GM18909 (cell line): ENCODE data around the gene TMEM179.

Experiments used
- ATAC-seq: cut with Tn5 transposase; IDR thresholded peaks from one replicate; pipeline ENCODE4 v1.9.1; 2021; ENCODE audit warnings: mild to moderate bottlenecking; ENCODE audit not compliant: unreplicated experiment, poor library complexity

TMEM179 gene

DNA sequence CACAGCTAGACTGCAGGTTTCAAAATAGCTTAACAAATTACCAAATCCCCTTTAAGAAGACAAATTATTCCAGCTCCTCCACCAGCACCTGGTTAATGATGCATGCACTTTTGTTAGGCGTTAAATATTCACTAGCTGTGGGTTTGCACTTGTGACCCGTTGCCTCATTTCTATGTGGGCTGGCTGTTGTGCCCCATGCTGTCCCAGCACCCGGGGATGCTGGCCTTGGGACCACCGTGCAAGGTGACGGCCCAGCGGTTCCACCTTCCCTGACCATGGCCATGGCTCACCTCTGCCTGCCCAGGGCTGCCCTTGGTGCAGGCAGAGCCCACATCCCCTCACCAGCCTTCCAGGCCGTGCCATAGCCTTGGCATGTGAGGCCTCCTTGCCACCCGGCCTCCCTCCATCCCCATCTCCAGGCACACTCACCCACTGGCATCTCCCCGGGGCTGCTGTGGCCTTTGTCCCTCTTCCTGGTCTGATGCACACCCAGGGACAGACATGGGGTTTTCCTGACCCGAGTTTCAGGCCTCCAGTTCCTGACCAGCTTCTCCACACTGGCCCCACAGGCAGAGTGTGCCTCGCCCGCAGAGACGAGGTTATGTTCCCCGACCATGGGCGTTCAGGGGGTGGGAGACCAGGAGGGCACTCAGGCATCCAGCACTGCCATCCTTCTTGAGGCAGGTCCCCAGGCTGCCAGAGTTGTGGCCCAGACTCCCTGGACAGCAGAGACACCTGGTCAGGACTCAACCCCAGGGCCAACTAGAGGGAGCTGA, 45.4 kb downstream of the TMEM179 start:
- no peak for ATAC-seq

DNA sequence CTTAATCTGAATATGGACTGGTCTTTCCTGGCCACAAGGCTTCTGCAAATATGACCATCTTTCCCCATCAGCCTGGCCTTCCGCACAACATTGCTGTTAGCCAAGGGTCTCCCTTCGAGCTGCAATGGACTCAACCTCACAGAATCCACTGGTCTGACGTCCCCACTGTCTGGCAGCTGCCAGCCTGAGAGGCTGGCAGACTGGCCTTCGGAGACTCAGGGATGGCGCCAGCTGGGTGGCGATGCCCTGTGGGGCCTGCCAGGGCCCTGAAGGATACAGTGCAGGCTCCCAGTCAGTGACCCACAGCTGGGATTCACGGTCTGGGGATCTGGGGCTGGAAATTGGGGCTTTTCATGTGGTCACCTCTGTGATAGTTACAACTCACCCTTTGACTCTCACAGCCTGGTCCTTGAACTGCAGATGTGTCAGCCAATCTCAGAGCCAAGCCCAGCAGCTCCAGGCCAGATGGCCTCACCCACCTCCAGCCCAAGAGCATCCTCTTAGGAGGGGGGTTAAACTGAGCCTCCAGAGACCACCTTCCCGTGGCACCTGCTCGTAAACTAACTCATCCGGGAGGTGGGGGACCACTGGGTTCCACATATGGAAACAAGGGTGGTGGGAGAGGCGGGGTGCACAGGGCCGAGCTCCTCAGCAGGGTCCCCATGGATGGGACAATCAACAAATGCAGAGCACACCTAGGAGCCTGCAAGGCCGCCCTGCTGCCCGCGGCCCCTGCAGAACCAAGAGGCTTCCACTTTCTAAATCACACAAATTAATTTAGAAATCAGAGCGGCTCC, 46.1 kb downstream of the TMEM179 start:
- no peak for ATAC-seq

DNA sequence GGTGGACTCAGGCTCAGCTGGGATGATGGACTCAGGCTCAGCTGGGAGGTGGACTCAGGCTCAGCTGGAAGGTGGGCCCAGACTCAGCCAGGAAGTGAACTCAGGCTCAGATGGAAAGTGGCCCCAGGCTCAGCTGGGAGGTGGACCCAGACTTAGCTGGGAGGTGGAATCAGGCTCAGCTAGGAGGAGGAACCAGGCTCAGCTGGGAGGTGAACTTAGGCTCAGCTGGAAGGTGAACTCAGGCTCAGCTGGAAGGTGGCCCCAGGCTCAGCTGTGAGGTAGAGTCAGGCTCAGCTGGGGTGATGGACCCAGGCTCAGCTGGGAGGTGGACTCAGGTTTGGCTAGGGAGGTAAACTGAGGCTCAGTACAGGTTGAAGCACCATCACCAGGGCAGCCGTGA, 46.8 kb downstream of the TMEM179 start:
- no peak for ATAC-seq

DNA sequence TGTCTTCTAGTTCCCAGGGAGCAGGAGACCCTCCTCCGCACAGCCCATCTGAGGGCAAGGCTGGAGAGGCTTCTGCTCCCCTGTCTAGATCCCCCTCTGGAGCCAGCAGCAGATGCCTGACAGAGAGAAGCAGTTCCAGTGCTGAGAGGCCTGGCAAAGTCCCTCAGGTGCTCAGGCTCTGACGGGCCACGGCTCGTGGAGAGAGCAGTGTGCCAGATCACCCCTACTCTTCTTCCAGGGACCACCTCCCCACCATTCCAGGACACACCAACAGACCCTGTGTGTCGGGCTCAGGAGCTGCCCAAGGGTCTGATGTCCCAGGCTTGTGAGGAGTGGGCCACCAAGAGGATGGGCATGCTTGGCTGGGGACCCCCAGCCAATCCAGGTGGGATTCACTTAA, 47.5 kb downstream of the TMEM179 start:
- ATAC-seq, result no peak

DNA sequence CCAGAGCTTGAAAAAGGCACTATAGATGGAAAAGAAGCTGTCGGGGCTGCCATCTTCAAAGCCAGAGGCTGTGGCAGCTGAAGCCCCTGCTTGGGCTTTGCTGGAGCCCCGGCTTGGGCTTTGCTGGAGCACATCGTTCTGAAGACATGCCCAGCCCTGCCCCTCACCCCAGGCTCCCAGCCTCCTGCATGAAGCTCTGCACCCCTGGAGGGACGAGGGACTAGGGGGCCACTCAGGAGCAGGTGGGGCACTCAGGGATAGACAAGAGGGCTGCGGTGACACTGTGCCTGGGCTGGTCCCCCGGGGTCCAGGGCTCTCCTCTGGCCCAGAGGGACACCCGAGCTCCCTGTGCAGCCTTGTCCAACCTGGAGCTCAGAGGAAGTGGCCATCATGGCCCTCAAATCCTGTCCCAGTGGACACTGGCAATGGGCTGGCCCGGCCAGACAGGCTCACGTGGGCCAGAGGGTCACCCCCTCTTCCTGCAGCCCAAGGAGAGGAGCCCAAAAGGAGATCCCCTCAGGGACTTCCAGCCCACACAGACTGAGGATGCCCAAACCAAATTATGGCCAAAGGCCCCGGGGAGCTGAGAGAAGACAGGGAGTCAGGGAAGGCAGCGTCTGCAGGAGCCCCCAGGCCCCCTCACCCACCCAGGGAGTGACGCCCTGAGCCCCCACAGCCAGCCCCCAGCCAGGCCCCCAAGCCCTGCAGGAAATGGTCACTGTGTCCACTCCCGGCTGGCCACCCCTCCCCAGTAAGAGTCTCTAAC, 48.1 kb downstream of the TMEM179 start:
- no peak for ATAC-seq

DNA sequence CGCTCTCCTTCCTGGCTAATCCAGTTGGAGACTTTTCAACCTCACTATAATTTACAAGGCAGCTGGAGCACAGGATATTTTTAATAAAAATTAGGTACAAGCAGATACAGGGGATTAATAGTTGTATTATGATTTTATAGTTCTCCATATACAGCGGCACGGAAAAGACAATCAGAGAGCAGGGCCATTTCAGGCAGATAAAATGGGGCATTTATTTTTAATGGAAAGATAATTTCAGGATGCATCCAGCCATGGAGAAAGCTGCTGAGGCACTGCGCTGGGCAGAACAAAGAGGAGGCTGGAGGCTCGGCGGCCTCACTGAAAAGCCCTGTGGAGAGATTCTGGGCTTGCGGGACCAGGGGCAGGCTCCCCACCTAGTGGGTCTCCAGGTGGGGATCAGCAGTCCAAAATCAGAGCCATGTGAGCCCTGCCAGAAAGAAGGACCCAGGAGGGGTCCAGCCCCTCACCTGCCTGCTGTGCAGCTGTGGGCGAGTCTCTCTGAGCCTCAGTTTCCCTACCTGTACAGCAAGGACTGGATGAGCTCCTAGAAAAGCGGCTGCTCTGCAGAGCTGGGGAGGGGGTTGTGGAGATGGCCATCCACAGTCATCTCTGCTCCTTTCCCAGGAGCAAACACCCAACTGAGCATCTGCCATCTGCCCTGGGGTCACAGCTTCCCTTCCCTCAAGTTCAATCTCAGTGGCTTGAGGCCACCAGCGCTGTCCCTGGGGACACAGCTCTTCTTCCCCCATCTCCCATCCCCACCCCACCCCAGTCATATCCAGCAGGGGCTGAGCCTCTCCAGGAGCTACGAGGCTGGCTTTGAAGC, 48.9 kb downstream of the TMEM179 start:
- no peak for ATAC-seq

DNA sequence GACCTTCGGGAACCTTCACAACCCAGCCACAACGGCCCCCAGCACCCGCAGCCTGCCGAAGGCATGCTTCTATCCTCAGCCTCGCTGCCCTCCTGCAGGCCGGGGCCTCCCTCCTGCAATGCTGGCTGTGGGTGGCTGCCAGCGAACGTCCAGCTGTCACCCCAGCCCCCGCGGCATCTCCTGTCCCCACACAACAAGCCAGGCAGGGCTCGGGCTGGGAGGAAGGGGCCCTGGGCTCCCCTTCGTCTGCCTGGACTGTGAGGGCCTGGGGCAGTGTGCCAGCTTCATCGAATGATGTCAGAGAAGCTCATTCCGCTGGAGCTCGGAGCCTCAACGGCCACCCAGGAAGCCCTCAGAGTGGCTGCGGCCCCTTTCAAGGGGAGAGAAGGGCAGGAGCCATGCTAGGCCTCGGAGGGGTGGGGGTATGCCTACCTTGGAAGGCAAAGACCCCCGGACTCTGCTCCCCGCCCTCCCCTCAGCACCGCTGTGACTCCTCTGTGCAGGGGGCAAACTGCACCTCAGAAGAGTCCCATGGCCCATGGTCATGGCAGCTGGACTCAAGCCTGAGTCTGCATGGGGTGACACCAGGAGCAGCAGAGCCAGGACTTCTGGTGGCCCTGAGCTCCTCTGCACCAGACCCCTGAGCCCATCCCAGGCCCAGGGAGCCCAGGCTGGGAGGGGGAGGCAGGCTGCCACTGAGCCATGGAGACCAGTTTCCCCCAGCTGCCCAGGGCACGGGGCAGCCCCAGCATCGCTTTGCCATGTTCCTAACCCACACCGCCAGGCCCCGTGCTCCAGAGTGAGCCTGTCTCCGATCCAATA, 49.8 kb downstream of the TMEM179 start:
- no peak for ATAC-seq

DNA sequence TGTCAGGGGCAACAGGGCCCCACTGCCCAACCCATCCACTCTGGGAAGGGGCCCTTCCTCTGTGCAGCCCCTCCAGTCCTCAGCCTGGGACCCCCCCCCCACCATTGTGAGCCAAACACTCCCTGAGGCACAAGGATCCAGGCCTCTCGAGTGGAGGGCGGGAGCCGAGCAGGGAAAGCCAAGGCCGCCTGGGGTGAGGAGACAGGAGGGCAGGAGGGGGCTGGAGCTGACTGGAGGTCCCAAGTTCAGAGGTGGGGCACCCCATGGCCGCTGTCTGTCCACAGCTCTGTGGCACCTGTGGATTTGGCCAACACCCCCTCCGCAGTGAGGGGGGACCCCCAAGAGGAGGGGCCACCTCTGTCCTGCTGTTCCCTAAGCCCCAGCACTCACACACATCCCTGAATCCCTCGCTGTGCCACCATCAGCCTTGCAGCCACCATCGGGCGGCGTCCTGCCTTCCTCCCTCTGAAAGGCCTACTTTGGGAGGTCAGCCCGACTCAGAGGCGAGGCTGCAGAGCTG, 50.4 kb downstream of the TMEM179 start:
- no peak for ATAC-seq

DNA sequence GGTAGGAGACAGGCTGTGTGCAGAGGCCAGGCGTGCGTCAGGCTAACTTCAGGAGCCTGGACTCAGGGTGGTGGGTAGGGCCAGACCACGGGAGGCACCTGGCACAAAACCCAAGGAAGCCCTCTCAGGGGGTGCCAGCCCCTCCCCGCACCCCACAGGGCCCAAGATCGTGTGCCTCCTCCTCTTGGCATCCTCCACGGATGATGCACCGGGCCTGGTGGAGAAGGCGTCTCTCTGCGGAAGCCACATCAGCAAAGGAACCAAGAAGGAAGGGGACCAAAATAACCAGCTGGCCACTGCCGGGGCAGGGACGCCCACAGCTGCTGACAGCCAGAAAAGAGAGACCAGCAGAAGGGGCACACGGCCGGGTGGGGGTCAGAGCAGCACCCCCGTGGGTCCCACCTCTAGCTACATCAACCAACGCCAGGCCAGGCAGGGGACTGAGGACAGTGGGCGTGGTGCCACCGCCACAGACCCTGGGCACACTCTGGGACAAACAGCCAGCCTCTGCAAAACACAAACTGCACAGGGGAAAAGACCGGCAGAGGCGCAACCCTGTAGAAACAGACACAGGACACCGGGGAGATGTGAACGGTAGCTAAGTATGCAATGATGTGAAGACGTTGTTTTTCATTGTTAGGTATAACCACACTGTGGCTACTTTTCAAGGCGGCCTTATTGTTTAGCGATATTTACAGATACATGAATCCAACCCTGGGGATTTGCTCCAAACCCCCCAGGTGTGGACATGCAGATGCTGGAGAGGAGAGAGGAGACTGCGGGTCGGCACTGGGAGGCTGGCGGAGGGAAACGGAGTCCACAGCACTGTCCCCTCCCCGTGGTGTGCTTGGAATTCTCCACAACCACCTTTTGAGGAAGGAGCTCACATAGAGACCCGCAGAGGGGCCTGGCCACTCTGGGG, 51.1 kb downstream of the TMEM179 start:
- ATAC-seq, result no peak

DNA sequence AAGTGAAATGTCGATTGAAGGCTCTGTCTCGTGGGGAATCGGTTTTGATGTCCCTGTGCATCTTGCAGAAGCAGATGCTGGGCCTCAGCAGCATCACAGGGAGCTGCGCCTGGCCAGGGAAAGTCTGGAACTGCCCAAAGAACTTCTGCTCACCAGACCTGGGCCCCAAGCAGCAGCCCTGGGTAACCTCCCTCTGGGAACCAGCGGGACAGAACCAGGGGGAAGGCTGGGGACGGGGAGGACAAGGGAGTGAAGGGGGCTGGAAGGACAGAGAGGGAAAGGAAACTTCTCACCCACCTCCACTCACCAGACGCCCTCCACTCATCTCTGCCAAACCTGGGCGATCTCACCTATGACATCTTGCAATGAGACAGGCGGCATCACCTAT, 51.8 kb downstream of the TMEM179 start:
- no peak for ATAC-seq

DNA sequence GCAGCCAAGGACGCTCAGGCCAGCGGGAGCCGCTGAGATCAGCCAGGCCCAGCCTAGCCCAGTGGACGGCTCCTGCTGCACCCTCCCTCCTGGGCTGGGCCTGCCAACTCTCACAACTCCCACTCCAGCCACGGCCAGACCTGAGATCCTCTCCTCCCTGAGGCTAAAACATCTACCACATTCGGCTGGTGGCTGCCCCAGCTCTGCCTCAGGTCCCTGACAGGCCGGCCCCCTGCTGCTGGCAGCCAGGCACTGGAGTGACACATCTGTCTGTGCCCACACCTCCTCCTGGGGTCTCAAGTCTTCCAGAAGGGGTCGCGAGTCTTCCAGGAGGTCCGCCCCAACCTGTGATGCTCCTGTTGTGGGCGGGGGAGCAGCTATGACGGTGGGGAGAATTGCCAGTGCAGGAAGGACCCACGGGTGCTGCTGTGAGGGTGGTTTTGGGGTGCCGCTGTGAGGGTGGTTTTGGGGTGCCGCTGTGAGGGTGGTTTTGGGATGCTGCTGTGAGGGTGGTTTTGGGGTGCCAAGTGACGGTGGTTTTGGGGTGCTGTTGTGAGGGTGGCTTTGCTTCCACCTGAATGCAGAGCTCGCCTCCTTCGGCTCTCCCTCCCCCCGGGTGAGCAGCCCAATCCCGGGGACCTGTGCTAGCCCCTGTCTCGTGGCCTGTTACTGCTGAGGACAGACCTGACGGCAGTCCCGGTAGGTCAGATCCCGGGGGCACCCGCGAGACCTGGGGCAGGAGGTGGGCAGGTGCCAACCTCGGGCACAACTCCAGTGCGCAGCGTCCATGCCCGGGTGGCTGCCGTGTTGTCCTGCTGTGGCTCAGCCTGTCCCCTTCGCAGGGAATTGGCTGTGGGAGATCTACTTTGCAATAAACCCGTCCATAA, 52.5 kb downstream of the TMEM179 start:
- no peak for ATAC-seq

DNA sequence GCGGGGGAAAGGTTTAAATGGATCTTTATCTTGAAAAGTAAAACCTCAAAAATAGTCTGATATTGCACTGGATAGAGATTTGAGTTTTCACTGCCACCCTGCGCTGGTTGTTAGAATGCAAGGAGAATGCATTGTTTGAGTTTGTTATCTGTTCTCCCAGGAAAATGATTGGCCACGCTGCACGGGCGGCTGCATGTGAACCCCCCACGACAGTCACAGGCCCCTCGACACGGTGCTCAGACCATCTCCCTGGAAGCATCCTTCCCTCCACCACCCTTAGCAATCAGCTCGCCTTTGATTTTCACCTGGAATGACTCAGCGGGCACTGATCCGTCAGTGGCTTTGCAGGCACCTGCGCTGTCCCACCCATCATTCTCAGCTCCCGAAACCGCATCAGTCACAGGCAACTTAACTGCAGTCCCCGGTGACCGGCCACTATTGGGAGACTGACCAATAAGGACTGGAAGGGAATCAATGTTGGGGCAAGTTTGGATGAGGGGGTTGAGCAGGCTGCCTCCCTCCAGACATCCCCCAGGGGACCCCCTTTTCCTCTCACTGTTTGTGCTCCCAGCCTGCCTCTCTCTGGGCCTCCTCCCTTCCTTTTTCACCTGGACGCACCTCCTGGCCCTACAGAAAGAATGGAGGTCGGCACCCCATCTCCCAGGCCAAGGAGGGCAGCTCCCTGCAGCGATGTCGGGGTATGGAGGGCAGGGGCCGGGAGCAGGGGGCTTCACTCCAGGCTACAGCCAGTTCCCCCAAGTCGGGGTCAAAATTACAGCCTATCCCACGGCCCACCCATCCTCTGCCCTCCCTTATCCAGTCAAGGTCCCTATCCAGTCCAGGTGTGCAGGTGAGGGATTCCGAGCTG, 53.5 kb downstream of the TMEM179 start:
- ATAC-seq, result no peak

DNA sequence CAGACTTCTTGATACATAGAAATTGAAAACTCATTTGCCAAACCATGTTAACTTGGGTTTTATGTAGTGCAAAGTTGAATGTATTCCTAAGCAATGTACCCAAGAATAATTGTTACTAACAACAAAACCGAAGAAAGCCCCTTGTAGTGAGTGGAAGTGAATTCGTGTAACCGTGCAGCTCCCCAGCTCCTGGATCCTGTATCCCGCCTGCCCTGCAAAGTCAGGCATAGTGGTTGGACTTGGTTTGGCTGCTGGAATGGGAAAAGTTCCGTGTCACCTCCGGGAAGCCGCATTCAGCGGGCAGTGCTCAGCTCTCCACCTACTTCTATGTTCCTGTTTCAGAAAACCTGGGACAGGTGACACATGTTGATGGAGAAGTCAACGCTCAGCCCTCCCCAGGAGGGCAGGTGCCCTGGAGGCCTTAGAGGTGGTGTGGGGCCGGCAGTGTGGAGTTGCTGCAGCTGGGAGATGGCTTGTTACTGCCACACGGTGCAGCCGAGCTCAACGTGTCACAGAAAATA, 54.2 kb downstream of the TMEM179 start:
- no peak for ATAC-seq

DNA sequence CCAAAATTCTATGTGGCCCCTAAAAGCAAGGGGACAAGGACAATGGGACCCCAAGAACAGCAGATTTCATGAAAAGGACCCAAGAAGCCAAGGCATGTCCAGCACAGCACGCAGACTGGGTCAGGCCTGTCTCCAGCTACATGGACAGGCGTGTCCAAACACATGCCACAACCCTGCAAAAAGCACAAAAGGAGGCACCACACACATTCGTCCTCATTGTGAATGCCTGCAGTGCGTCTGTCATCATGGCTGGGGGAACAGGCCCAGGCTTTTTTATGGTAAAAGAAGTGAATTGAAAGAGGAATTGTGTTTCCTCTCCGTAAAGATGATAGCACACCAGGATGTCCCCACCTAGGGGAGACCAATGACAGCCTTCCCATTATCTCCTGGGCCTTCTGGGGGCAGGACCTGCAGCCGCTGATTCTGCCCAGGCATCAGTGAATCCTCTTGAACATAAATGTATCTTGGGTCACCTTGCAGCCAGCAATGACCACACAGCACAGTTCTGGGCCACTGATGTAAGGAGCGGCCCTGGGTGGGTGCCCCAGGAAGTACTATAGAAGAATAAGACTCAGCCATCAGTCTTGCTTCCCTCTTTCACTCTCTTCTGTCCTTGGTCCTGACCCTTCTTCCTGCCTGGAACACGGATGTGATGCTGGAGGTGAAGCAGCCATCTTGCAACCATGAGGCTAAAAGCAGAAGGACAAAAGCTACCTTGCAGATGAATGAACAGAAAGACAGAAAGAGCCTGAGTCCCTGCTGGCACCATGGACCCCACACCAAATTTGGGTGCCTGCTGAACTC, 54.8 kb downstream of the TMEM179 start:
- no peak for ATAC-seq

DNA sequence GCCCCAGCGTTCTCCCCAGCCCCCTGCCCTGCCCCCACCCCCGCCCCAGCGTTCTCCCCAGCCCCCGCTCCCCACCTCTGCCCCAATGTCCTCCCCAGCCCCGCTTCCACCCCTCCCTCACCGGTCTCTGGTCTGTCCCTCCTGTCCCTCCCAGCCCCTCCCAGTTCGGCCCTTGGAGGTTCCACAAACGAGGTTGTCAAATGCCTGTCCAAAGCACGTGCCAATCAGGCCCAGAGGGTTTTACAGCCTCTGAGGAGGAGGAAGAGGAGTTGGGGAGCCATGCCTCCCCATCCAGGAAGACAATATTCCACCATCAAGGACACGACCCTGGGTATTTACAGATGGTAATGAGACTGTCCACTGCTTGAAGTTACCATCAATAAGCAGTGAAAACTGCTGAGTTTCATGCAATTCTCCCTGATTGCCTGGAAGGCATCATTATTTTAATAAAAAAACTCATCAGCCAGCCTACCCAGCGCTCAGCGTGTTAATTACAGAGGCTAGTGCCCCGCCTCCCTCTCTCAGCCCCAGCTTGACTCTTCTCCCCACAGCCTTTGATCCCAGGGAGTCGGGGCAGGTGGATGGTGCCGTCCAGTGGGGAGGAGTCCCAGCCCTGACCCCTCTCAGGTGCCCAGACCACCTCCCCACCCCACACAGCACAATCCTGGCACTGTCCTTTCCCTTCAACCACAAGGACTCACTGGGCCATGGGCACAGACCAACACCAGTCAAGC, 55.6 kb downstream of the TMEM179 start:
- no peak for ATAC-seq
